SK-N-SH (cell line): ENCODE data around the gene DYNLT2B. TPM values are rescaled to one million over a fixed set of nuclear protein-coding genes. Genes with fewer than 3 reads are reported as not detected.

Experiments
- CTCF ChIA-PET: fragments of 300-600, 350-600 bp; formaldehyde crosslinking; extraction: SDS; loops from one replicate; lab custom pipeline; 2021; lab: Yijun Ruan, JAX
- POLR2A ChIA-PET: fragments of 350-600 bp; sonication (Branson Sonifier 250); formaldehyde crosslinking; extraction: SDS; loops from one replicate; lab custom pipeline; 2020; ENCODE audit warnings: antibody characterized with exemption, inconsistent platforms; lab: Yijun Ruan, JAX
- DNase-seq: peaks from one replicate; pipeline ENCODE4 v3.0.0; 2012
- H2AFZ ChIP-seq: fragments of 200-600 bp; sonication (generic); 2 replicates; pipeline ENCODE4 v1.8.1; 2016; ENCODE audit warnings: antibody characterized with exemption, mild to moderate bottlenecking, low read depth
- H3F3A ChIP-seq: fragments of 200-600 bp; sonication (generic); replicated peaks from 2 replicates; pipeline ENCODE3; 2016; ENCODE audit warnings: antibody characterized with exemption, mild to moderate bottlenecking; ENCODE audit not compliant: insufficient read depth
- H3K27ac ChIP-seq, 2 experiments: fragments of 200-500 bp in 1 of 2; fragments of 200-600 bp in 1 of 2; sonication (Bioruptor generic) in 1 of 2; sonication (generic), shearing (Covaris generic) in 1 of 2; 2 replicates each; pipeline versions ENCODE4 v1.5.1 to v1.6.1; 2014 to 2016; ENCODE audit warnings: low read depth in 2 of 2, inconsistent platforms in 1 of 2, low read length in 1 of 2, mild to moderate bottlenecking in 1 of 2, mixed read lengths in 1 of 2
- H3K27me3 ChIP-seq: fragments of 200-600 bp; sonication (generic), shearing (Covaris generic); 2 replicates; pipeline ENCODE4 v1.6.1; 2016; ENCODE audit warnings: mixed run types; ENCODE audit not compliant: insufficient read depth
- H3K36me3 ChIP-seq, 2 experiments: fragments of 200-500 bp in 1 of 2; fragments of 200-600 bp in 1 of 2; sonication (Bioruptor generic) in 1 of 2; sonication (generic) in 1 of 2; replicated peaks in 1 of 2; 2 replicates each; pipeline versions ENCODE3 to v1.5.1; 2014 to 2016; ENCODE audit warnings: low read length in 1 of 2, mild to moderate bottlenecking in 1 of 2; ENCODE audit not compliant: insufficient read depth in 2 of 2, control insufficient read depth in 1 of 2
- H3K4me1 ChIP-seq, 2 experiments: fragments of 200-500 bp in 1 of 2; fragments of 200-600 bp in 1 of 2; sonication (Bioruptor generic) in 1 of 2; sonication (generic), shearing (Covaris generic) in 1 of 2; 2 replicates each; pipeline versions ENCODE4 v1.5.1 to v1.6.1; 2014 to 2016; ENCODE audit warnings: low read depth in 1 of 2, low read length in 1 of 2, mixed run types in 1 of 2; ENCODE audit not compliant: insufficient read depth in 2 of 2, control insufficient read depth in 1 of 2
- H3K4me2 ChIP-seq: fragments of 200-600 bp; sonication (generic), shearing (Covaris generic); 2 replicates; pipeline ENCODE4 v1.6.1; 2017; ENCODE audit warnings: mixed run types
- H3K4me3 ChIP-seq, 2 experiments: fragments of 200-500 bp in 1 of 2; fragments of 200-600 bp in 1 of 2; sonication (Bioruptor generic) in 1 of 2; sonication (generic), shearing (Covaris generic) in 1 of 2; 2 replicates each; pipeline versions ENCODE4 v1.5.1 to v1.8.1; 2014 to 2016; ENCODE audit warnings: low read depth in 2 of 2, inconsistent platforms in 1 of 2, low read length in 1 of 2, mild to moderate bottlenecking in 1 of 2, mixed read lengths in 1 of 2, moderate library complexity in 1 of 2
- H3K79me2 ChIP-seq: fragments of 200-600 bp; sonication (generic); 2 replicates; pipeline ENCODE4 v1.8.1; 2017; ENCODE audit warnings: mild to moderate bottlenecking; ENCODE audit not compliant: insufficient read depth
- H3K9ac ChIP-seq: fragments of 200-600 bp; sonication (generic); 2 replicates; pipeline ENCODE4 v1.6.1; 2017; ENCODE audit warnings: mixed run types
- H3K9me2 ChIP-seq: fragments of 200-600 bp; sonication (generic); 2 replicates; pipeline ENCODE4 v1.6.1; 2017; ENCODE audit warnings: mixed run types
- H3K9me3 ChIP-seq: fragments of 200-600 bp; sonication (generic); 2 replicates; pipeline ENCODE4 v1.6.1; 2017; ENCODE audit warnings: mixed run types, mild to moderate bottlenecking, moderate library complexity
- H4K20me1 ChIP-seq: fragments of 200-600 bp; sonication (generic); 2 replicates; pipeline ENCODE4 v1.6.1; 2017; ENCODE audit warnings: mild to moderate bottlenecking, mixed run types; ENCODE audit not compliant: insufficient read depth
- EP300 ChIP-seq, 2 experiments: IDR thresholded peaks; 2 replicates each; pipeline versions ENCODE4 v1.4.0 to v1.6.1; 2012; ENCODE audit warnings: borderline replicate concordance in 1 of 2, low read depth in 1 of 2, low read length in 1 of 2
- FOSL2 ChIP-seq: IDR thresholded peaks from 2 replicates; pipeline ENCODE4 v1.4.0; 2012; ENCODE audit warnings: low read depth, mild to moderate bottlenecking, moderate library complexity, borderline replicate concordance
- FOXJ3 ChIP-seq: sonication (generic); formaldehyde crosslinking; IDR thresholded peaks from 2 replicates; pipeline ENCODE4 v1.5.1; 2020; ENCODE audit warnings: mild to moderate bottlenecking, missing genetic modification reagents
- GATA2 ChIP-seq: sonication (generic); formaldehyde crosslinking; IDR thresholded peaks from 2 replicates; pipeline ENCODE4 v1.5.0; 2020; ENCODE audit warnings: mild to moderate bottlenecking, missing genetic modification reagents
- PBX3 ChIP-seq: IDR thresholded peaks from 2 replicates; pipeline ENCODE4; 2012
- SIN3A ChIP-seq: IDR thresholded peaks from 2 replicates; pipeline ENCODE4 v1.6.1; 2012; ENCODE audit warnings: low read depth, mild to moderate bottlenecking, low read length, moderate library complexity, borderline replicate concordance
- TCF12 ChIP-seq: IDR thresholded peaks from 2 replicates; pipeline ENCODE4 v1.4.0; 2012
- TEAD4 ChIP-seq: IDR thresholded peaks from 2 replicates; pipeline ENCODE4 v1.4.0; 2012; ENCODE audit warnings: mild to moderate bottlenecking, borderline replicate concordance; ENCODE audit not compliant: insufficient read depth
- WGBS: methylation state at CpG from one replicate; pipeline ENCODE4 v1.1.6; 2017; ENCODE audit warnings: low lambda C conversion rate; 5-methylcytosine and 5-hydroxymethylcytosine counted together
- polyA plus RNA-seq, 3 experiments: library from polyadenylated mRNA; depleted of rRNA; stranded (reverse); fragments of >200 nt; gene quantifications; 2 replicates each; pipeline ENCODE4 v1.2.3, GENCODE V29; 2012
- TF ChIP-seq, protein P1 (sequence below): fragments of 150-350 bp; IDR thresholded peaks from 2 replicates; pipeline ENCODE4 v1.6.1; 2017; ENCODE audit warnings: antibody characterized with exemption, low read length, low read depth, borderline replicate concordance

The DYNLT2B gene
- polyA plus RNA-seq, 1 of the 3 experiments (the other 2 are of a cell fraction): 31.7 TPM

DNA sequence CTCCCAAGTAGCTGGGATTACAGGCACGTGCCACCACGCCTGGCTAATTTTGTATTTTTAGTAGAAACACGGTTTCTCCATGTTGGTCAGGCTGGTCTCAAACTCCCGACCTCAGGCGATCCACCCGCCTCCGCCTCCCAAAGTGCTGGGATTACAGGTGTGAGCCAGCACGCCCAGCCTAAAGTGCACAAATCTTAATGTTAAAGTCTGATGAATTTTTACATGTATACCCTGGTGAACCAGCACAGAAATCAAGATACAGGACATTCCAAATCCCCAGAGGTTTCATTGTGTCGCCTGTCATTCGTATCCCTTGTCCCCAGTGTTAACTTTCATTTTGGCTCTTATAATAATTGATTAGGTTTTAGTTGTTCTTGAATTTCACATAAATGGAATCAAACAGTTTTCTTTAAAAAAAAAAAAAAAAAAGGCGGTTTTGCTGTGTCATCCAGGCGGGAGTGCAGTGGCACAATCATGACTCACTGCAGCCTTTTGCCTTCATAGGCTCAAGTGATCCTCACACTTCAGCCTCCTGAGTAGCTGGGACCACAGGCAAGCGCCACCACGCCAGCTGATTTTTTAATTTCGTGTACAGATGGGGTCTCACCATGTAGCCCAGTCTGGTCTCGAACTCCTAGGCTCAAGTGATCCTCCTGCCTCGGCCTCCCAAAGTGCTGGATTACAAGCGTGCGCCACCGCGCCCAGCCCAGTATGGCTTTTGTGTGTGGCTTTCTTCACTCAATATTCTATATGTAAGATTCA, 21.6 kb upstream of the DYNLT2B start:
- Histone ChIP-seq H3K4me1 (no peaks in the 10 kb centered on the region), H3K79me2 (no peaks in the 10 kb centered on the region), H3K4me3 (no peak overlapping the region), H3K27ac (peak overlapping the region in 1 of 2 experiments; percentile 38; a peak in 1 of 4 replicates), H3K9me3 (no peaks in the 10 kb centered on the region), H3K9me2 (no peaks in the 10 kb centered on the region), H4K20me1 (no peaks in the 10 kb centered on the region), H3K9ac (no peak overlapping the region), H2AFZ (0 out of 2 replicates have a peak overlapping the region, but pooled peaks have one; percentile 7), H3K36me3 (no peaks in the 10 kb centered on the region), H3F3A (no peaks in the 10 kb centered on the region), H3K4me2 (no peak overlapping the region), H3K27me3 (no peaks in the 10 kb centered on the region)
- CTCF ChIA-PET: interaction anchor here (1.5 kb wide), 1 partner anchor 15 kb away, joined by 6 read pairs; no protein-coding TSS in a partner anchor
- 88% methylated on average over 21 of the region's 21 CpGs for WGBS
- POLR2A ChIA-PET: no interaction called here
- DNase-seq: no peak
- TF ChIP-seq SIN3A (no peak), FOSL2 (0 out of 2 replicates have a peak, but pooled peaks have one; percentile 38)

DNA sequence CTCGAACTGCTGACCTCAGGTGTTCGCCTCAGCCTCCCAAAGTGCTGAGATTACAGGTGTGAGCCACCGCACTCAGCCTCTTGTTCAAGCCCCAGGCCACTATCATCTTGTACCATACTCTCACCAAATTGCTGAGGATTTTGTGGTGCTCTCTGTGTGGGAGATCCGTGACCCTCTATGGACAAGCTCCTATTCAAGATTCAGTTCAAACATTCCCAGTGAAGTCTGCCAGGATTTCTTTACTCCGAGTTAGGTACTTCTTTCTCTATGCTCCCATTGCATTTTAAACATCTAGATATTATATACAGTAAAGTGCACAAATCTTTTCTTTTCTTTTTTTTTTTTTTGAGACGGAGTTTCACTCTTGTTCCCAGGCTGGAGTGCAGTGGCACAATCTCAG, 21.0 kb upstream of the DYNLT2B start:
- no peak overlapping the region for H2AFZ ChIP-seq
- DNase-seq: no peak
- no peaks in the 10 kb centered on the region for H3F3A ChIP-seq
- no peak overlapping the region for H3K4me2 ChIP-seq
- no peaks in the 10 kb centered on the region for H4K20me1 ChIP-seq
- no peaks in the 10 kb centered on the region for H3K4me1 ChIP-seq
- TF ChIP-seq PBX3 (no peak), EP300 (IDR thresholded peaks at IDR 0.05; ENCODE audit: borderline replicate concordance in 1 of 2, low read depth in 1 of 2, low read length in 1 of 2) (no peak)
- H3K9me2 ChIP-seq: no peaks in the 10 kb centered on the region
- peak overlapping the region in 1 of 2 experiments; percentile 38; a peak in 1 of 4 replicates for H3K27ac ChIP-seq
- POLR2A ChIA-PET: no interaction called here
- no peaks in the 10 kb centered on the region for H3K79me2 ChIP-seq
- no peaks in the 10 kb centered on the region for H3K27me3 ChIP-seq
- H3K9me3 ChIP-seq: no peaks in the 10 kb centered on the region
- H3K9ac ChIP-seq: no peak overlapping the region
- CTCF ChIA-PET: interaction anchor here (1.5 kb wide), 1 partner anchor 15 kb away, joined by 6 read pairs; no protein-coding TSS in a partner anchor
- H3K36me3 ChIP-seq: no peaks in the 10 kb centered on the region
- 94% methylated on average over 6 of the region's 6 CpGs for WGBS
- no peak overlapping the region for H3K4me3 ChIP-seq

DNA sequence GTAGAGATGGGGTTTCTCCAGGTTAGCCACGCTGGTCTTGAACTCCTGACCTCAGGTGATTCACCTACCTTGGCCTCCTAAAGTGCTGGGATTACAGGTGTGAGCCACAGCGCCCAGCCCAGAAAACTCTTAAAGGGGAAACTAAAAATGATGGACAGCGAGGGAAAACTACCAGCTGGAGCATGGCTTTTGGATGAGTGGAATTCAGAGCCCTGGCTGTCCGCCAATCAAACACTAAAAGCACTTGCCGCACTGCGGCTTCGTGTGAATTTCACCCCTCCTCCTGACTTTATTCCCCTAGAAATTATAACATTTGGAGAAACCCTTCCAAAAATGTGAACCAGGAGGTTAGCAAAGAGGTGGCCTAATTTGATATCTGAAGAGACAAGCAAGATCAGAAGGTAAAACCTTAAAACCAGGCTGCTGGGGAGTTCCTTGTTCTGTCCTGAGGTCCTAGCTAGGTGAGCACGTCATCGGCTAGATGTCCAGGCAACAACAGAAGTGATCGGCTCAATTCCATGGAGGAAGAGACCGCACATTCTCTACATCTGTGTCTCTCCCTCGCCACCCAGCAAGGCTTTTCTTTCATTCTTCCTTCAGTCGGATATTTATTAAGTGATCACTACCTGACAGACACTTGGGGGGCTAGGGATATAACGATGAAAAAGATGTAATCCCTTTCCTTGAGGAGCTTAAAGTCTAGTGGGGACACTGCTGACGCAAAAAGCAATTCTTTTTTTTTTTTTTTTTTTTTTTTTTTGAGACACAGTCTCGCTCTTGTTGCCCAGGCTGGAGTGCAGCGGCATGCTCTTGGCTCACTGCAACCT, 18.5 kb upstream of the DYNLT2B start:
- 90% methylated on average over 17 of the region's 17 CpGs for WGBS
- no peak overlapping the region for H3K9ac ChIP-seq
- no peaks in the 10 kb centered on the region for H3K79me2 ChIP-seq
- TF ChIP-seq GATA2 (CRISPR knock-in tag) (no peak), TEAD4 (no peak), TCF12 (no peak), FOXJ3 (CRISPR knock-in tag) (no peak)
- TF ChIP-seq, protein P1, sequence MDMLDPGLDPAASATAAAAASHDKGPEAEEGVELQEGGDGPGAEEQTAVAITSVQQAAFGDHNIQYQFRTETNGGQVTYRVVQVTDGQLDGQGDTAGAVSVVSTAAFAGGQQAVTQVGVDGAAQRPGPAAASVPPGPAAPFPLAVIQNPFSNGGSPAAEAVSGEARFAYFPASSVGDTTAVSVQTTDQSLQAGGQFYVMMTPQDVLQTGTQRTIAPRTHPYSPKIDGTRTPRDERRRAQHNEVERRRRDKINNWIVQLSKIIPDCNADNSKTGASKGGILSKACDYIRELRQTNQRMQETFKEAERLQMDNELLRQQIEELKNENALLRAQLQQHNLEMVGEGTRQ: no peak
- H3F3A ChIP-seq: no peaks in the 10 kb centered on the region
- no peak overlapping the region for H3K4me2 ChIP-seq
- H3K36me3 ChIP-seq: no peaks in the 10 kb centered on the region
- no peaks in the 10 kb centered on the region for H4K20me1 ChIP-seq
- no peaks in the 10 kb centered on the region for H3K9me2 ChIP-seq
- H2AFZ ChIP-seq: no peak overlapping the region
- POLR2A ChIA-PET: no interaction called here
- DNase-seq: no peak
- H3K9me3 ChIP-seq: no peaks in the 10 kb centered on the region
- no peaks in the 10 kb centered on the region for H3K27me3 ChIP-seq
- no peak overlapping the region for H3K27ac ChIP-seq
- H3K4me1 ChIP-seq: no peaks in the 10 kb centered on the region
- CTCF ChIA-PET: interaction anchor here (0.7 kb wide), 1 partner anchor 13 kb away, joined by 3 read pairs; no protein-coding TSS in a partner anchor
- H3K4me3 ChIP-seq: no peak overlapping the region
